Erythroblast (primary cell): ENCODE results near the gene FOXP1.

ENCODE experiments used
- GATA1 ChIP-seq: IDR thresholded peaks from 2 replicates; pipeline ENCODE4 v1.6.1; 2011; ENCODE audit warnings: low read depth, mild to moderate bottlenecking, control low read depth, low read length, moderate library complexity
- POLR2A ChIP-seq: IDR thresholded peaks from 2 replicates; pipeline ENCODE4 v1.6.1; 2011; ENCODE audit warnings: mild to moderate bottlenecking, low read length

GRCh38 chr3:71002298-71002697 lies 581.2 kb downstream of the FOXP1 start:
- TF ChIP-seq POLR2A (no peak), GATA1 (no peak)
